ENCODE measurements around the gene RNF212B. TPM values are rescaled to one million over a fixed set of nuclear protein-coding genes. Genes with fewer than 3 reads are reported as not detected.

RNF212B gene
- total and polyA plus RNA-seq, 2 of the 13 experiments (the other 11 are each of a cell fraction or from before 2014, with no cell fraction given), result 0.05 TPM; not detected in 1

GRCh38 chr14:23310546-23310945 is 72.8 kb downstream of the RNF212B start:
- Histone ChIP-seq H3K79me2 (ENCODE audit: insufficient read depth, low read length) (peaks cover 34% of the 10 kb centered on the region), H3K4me3 (replicated peaks in 1 of 3; ENCODE audit: insufficient read depth in 1 of 3, low read depth in 2 of 3, low read length in 3 of 3) (no peak overlapping the region), H4K20me1 (ENCODE audit: insufficient read depth, low read length) (no peaks in the 10 kb centered on the region), H3K9me3 (ENCODE audit: low read length) (no peaks in the 10 kb centered on the region), H3K36me3 (replicated peaks in 1 of 2; ENCODE audit: control insufficient read depth in 1 of 2, insufficient read depth in 2 of 2, low read length in 2 of 2) (peaks cover 27 to 38% of the 10 kb centered on the region in 2 experiments), H3K27ac (ENCODE audit: extremely low read length, insufficient read depth, low read length) (no peak overlapping the region), H3K9ac (ENCODE audit: insufficient read depth, low read depth, low read length) (no peak overlapping the region), H3K27me3 (ENCODE audit: control insufficient read depth in 1 of 2, insufficient read depth in 2 of 2, low read length in 2 of 2) (no peaks in the 10 kb centered on the region; a peak in 1 of 5 replicates), H3K4me1 (ENCODE audit: insufficient read depth, low read length) (peaks cover 32% of the 10 kb centered on the region), H2AFZ (ENCODE audit: low read length) (no peak overlapping the region), H3K4me2 (ENCODE audit: low read depth, low read length) (no peak overlapping the region)
- ChIA-PET POLR2A (interaction anchor here (1.4 to 18.7 kb wide), 3 partner anchors 9 to 24 kb away, joined by 6 to 1053 read pairs (median 19); partner anchors contain the start of genes HOMEZ, PABPN1 and PPP1R3E), CTCF (ENCODE audit: low intra/inter-chr PET ratio, low total read pairs) (no interaction called here)
- WGBS (ENCODE audit: low lambda C conversion rate), result 94% methylated on average over 1 of the region's 1 CpG
- TF ChIP-seq, protein P1, sequence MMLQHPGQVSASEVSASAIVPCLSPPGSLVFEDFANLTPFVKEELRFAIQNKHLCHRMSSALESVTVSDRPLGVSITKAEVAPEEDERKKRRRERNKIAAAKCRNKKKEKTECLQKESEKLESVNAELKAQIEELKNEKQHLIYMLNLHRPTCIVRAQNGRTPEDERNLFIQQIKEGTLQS (CRISPR knock-in tag; IDR thresholded peaks at IDR 0.05), result 0 out of 2 replicates have a peak, but pooled peaks have one; percentile 15
- TF ChIP-seq FOSL2 (CRISPR knock-in tag; IDR thresholded peaks at IDR 0.05) (no peak), HMG20B (CRISPR knock-in tag; conservative IDR thresholded peaks at IDR 0.05) (0 out of 2 replicates have a peak, but pooled peaks have one; percentile 22), MLLT10 (CRISPR knock-in tag; IDR thresholded peaks at IDR 0.05) (no peak), SKI (IDR thresholded peaks at IDR 0.05; ENCODE audit: partially characterized antibody) (no peak), ZZZ3 (CRISPR knock-in tag; IDR thresholded peaks at IDR 0.05; ENCODE audit: borderline replicate concordance) (0 out of 2 replicates have a peak, but pooled peaks have one; percentile 52), MYPOP (CRISPR knock-in tag; IDR thresholded peaks at IDR 0.05) (no peak), ZBTB2 (CRISPR knock-in tag; IDR thresholded peaks at IDR 0.05; ENCODE audit: low read depth) (no peak)
- TF ChIP-seq, protein P2, sequence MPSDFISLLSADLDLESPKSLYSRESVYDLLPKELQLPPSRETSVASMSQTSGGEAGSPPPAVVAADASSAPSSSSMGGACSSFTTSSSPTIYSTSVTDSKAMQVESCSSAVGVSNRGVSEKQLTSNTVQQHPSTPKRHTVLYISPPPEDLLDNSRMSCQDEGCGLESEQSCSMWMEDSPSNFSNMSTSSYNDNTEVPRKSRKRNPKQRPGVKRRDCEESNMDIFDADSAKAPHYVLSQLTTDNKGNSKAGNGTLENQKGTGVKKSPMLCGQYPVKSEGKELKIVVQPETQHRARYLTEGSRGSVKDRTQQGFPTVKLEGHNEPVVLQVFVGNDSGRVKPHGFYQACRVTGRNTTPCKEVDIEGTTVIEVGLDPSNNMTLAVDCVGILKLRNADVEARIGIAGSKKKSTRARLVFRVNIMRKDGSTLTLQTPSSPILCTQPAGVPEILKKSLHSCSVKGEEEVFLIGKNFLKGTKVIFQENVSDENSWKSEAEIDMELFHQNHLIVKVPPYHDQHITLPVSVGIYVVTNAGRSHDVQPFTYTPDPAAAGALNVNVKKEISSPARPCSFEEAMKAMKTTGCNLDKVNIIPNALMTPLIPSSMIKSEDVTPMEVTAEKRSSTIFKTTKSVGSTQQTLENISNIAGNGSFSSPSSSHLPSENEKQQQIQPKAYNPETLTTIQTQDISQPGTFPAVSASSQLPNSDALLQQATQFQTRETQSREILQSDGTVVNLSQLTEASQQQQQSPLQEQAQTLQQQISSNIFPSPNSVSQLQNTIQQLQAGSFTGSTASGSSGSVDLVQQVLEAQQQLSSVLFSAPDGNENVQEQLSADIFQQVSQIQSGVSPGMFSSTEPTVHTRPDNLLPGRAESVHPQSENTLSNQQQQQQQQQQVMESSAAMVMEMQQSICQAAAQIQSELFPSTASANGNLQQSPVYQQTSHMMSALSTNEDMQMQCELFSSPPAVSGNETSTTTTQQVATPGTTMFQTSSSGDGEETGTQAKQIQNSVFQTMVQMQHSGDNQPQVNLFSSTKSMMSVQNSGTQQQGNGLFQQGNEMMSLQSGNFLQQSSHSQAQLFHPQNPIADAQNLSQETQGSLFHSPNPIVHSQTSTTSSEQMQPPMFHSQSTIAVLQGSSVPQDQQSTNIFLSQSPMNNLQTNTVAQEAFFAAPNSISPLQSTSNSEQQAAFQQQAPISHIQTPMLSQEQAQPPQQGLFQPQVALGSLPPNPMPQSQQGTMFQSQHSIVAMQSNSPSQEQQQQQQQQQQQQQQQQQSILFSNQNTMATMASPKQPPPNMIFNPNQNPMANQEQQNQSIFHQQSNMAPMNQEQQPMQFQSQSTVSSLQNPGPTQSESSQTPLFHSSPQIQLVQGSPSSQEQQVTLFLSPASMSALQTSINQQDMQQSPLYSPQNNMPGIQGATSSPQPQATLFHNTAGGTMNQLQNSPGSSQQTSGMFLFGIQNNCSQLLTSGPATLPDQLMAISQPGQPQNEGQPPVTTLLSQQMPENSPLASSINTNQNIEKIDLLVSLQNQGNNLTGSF (CRISPR knock-in tag; IDR thresholded peaks at IDR 0.05), result 0 out of 2 replicates have a peak, but pooled peaks have one; percentile 37
- TF ChIP-seq, protein P3, sequence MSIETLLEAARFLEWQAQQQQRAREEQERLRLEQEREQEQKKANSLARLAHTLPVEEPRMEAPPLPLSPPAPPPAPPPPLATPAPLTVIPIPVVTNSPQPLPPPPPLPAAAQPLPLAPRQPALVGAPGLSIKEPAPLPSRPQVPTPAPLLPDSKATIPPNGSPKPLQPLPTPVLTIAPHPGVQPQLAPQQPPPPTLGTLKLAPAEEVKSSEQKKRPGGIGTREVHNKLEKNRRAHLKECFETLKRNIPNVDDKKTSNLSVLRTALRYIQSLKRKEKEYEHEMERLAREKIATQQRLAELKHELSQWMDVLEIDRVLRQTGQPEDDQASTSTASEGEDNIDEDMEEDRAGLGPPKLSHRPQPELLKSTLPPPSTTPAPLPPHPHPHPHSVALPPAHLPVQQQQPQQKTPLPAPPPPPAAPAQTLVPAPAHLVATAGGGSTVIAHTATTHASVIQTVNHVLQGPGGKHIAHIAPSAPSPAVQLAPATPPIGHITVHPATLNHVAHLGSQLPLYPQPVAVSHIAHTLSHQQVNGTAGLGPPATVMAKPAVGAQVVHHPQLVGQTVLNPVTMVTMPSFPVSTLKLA (IDR thresholded peaks at IDR 0.05), result no peak
- ATAC-seq (no peak), DNase-seq (ENCODE audit: low spot score) (no peak), FAIRE-seq (no peak)
- in situ Hi-C loops (cut with HindIII; ENCODE audit: extremely low pct_ligation_motif_present, low pct_unique_long_range_greater_than_20kb), result loop anchor here (25.0 kb wide), 1 partner anchor 827 kb away; the partner anchor contains the start of genes EMC9, FITM1, PSME1 and PSME2
- intact Hi-C loops (cut with micrococcal nuclease; ENCODE audit: unreplicated experiment), result no loop called here
- BruUV-seq (replicated peaks), result no TSS peak

All from HepG2 (cell line).